ENCODE measurements around the gene SRSF10.
A peak's percentile ranks its signal among the peaks of the same experiment; 100 is the strongest.
"Not testable (repeated sequence)": the region's sequence is repeated elsewhere in the genome, so short reads cannot be mapped to it uniquely, and the experiment has no call there.

Gene SRSF10

DNA sequence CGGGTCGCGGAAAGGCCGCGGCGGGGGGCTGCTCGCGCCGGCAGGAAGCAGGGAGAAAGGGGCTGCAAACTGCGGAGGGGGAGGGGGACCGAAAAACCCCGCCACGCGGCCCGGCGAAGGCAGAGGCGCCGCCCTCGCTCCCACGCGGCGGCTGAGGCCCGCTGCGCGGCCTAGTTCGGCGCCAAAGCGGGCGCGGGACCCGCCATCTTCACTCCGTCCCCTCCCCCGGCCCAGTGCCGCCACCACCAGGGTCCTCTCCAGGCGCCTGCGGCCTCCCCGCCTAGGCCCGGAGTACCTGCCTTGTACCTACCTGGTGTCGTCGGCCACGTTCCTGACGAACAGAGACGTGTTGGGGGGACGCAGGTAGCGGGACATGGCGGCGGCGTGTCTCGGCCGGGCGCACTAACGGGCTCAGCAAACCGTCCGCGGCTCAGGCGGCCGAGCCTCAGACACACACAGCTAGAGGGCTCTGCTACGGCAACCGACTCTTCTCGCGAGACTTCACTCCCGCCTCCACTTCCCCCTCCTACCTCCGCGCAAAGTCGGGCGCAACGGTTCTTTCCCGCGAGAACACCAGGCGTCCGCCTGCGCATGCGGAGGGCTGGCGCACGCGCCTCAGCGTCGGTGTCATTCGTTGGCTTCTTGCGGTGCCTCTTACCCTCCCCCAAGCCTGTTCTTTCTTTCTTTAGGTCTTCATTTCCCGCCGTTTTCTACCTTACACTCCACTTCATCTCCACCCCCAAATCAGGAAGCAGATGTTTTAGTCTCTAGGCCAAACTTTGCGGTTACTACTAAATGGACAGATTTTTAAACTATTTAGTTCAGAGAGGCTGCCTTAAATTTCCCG, at the start of gene SRSF10:
Gene SRSF10 (minus strand): TSS at position 447 of the 847 bp plus-strand sequence. CDS start 72 bp downstream, at position 375.
- DNase-seq (ENCODE audit: low spot score): peak; percentile 98

DNA sequence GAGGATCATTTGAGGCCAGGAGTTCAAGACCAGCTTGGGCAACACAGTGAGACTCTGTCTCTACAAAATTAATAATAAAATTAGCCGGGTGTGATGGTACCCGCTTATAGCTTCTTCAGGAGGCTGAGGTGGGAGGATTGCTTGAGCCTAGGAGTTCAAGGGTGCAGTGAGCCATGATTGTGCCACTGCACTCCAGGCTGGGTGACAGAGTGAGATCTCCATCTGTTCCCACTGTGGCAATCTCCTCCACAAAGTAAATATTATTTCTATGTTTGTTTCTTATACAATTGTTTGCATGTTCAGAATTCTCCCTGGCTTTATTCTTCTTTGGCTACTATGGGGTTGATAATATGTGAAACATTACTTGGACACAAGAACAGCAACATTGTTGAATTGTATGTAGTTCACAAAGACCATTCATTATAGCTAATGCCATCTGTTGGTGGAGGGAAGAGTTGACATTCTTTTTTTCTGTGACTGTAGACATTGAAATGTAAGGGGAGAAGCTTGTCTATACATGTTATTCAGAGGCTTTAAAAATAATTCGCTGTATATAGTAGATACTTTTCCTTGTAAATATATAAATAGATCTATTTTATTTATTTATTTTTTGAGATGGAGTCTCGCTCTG, 47.8 kb upstream of the SRSF10 start:
- peak; percentile 63 for DNase-seq (ENCODE audit: low spot score)

DNA sequence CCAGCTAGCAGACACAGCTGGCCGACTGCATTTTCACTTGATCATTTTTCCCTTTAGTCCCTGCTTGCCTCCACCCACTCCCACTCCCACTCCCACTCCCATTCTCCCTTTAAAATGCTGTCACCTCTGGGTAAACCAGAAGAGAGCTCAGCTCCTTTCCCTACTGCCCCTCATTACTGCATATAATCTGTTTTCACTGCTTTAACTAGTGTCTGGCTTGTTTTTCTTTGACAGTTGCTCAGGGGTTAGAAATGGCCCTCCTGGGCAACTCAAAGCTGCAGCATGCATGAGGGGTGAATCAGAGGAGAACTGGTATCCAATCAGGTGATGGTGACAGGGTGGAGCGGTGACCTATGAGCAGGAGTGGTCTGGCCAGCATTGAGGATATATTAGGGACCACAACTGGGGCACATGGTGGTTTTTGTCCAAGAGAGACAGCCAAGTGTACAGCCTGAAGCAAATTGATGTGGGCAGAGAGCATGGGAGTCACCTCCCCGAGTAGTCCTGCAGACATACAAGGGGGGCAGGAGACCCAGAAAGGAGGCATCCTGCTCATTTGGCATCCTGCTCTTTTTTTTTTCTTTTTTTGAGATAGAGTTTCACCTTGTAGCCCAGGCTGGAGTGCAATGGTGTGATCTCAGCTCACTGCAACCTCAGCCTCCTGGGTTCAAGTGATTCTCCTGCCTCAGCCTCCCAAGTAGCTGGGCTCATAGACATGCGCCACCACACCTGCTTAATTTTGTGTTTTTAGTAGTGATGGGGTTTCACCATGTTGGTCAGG, 42.6 kb upstream of the SRSF10 start:
- peak; percentile 96 for DNase-seq (ENCODE audit: low spot score)

DNA sequence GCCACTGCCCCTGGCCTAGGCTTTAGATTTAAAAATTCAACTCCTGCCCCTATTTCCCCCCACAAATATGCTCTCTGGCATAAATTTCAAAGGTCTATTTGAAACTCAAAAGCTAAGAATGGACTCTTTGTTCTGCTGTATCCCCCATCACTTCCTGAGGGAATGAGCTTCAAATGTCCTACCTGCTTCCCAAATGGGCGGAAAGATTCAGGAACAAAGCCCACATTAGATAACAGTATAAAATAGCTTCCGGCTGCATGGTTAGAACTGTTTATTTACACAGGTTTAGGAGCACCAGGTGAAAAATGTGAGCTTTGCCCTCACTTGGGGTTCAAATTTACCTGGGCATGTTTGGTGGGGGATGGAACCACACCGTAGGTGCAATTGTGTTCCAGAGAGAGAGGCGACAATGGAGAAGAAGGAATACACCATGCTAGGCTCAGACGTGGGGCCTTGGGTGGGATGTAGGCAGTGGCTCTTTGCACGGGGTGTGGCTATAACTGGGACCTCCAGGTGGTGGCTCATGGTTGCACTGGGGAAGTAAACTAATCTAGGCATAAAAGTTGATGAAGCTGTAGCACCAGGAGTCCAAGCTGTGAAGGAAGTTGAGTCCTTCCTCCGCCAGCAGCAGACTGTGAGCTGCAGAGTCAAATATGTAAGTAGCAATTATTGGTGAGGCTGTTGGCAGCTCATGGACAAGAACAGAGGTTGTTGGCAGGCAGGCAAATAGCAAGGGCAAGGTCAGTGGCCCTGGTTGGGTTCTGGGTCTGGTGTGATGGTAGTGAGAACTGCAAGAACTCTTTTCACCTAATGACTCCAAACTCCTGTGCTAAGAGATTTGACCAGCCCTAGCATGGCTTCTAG, 41.5 kb upstream of the SRSF10 start:
- peak; percentile 96 for DNase-seq (ENCODE audit: low spot score)

DNA sequence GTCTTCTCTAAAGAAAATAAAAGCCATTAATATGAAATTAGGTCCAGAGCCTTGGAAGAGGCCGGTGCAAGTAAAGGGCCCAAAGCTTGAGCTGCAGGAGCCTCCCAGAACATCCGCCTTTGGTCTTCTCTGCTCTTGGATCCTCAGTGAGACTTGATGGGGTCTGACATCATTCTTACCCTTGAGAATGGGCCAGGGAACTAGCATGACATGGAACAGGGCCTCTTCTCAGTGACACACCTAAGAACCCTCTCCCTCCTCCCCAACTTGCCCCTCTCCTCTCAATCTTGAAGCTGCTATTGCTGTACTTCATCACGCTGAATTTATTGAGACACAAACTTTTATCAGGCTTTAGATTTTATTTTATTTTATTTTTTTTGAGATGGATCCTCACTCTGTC, 40.3 kb upstream of the SRSF10 start:
- no peak for DNase-seq (ENCODE audit: low spot score)

DNA sequence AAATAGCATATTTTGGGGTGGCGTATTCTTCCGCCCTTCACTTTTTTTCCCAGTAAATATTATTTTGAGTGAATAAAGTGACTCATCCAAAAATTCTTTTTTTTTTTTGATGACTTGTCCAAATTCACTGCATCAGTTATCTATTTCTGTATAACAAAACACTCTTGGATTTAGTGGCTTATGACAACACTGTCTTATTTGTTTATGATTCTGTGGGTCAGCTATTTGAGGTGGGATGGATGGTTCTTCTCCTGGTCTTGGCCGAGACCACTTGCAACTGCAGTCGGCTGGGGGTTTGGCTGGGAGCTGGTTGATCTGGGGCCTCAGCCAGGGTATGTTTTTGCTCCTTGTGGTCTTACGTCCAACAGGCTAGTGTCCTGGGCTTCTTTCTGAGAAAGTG, 39.9 kb upstream of the SRSF10 start:
- no peak for DNase-seq (ENCODE audit: low spot score)

DNA sequence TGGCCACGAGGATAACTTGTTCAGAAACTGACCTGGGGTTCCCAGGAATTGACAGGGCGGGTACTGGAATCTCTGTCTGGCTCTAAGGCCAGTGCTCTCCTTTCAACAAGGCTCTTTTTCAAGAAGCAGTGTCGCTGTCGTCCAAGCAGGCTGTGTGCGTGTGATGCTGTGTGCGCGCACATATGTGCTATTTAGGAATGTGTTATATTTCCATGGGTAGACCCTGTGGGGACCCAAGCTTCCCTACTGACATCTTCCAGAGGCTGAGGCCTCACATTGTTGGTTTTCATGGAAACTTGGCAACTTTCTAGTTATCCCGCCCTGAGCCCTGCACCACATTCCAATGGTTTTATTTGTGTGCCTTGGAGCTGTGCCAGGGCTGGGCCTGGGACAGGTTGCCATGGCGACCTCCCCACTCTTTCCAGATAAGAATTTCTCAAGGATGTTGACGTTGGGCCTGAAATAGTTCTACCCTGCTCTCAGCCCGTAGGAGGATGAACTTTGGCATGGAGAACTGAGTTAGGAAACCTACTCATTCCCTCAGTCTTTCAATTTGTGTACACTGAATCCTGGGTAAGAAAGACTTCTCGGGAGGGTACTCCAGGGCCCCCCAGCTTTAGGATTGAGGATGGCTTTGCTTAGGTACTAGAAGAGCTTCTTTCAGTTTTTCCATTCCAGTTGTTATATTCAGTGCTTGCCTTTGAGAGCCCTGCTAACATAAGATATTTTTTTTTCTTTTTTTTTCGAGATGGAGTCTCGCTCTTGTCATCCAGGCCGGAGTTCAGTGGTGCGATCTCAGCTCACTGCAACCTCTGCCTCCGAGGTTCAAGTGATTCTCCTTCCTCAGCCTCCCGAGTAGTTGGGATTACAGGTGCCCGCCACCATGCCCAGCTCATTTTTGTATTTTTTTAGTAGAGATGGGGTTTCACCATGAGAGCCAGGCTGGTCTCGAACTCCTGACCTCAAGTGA, 38.8 kb upstream of the SRSF10 start:
- DNase-seq (ENCODE audit: low spot score): peak; percentile 85

DNA sequence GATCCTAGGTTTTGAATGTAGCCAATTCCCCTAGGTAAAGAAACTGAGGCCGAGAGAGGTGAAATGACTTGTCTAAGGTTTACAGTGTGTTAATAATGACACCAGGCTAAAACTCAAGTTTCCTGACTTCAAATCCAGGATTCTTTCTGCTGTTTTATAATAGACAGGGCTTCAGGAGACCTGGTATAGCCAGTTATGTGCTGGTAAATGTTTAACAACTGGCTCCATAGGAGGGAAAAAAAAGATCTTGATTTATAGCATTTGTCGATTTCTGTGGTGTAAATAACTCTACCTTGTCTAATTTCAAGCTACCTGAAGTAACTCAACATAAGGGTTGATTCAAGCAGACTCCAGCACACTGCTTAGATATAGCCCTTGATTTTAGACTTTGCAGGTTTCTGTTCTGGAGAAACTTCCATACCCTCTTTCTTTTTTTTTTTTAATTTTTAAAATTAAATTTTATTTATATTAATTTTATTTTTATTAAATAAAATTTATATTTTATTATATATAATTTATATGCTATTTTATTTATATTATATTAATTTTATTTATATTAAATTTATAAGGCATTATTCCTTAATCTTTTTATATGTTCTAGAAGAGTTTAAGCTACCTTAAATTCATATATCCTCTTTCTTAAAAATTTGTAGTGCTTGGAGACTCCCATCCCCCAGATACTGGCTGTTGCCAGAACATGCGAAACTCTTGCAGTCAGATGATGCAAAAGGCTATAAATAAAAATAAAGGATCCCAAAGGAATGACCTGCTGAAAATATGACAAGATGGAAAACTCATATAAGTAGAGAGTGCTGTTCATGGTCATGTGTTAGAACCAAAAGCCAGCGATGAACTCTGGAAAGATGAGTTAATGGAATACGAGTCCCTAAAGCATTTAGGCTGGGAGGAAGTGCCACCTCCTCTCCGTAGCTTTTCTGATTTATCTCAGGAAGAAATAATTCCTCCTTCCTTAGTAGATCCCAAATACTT, 35.4 kb upstream of the SRSF10 start:
- no peak for DNase-seq (ENCODE audit: low spot score)

DNA sequence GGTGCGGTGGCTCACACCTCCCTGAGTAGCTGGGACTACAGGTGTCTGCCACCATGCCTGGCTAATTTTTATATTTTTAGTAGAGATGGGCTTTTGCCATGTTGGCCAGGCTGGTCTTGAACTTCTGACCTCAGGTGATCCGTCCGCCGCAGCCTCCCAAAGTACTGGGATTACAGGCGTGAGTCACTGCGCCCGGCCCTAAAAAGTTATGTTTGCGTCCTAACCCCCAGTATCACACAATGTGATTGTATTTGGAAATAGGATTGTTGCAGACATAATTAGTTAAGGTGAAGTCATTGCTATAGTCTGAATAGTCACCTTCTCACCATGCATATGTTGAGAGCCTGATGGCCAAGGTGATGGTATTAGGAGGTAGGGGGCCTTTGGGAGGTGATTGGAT, 32.8 kb upstream of the SRSF10 start:
- DNase-seq (ENCODE audit: low spot score): not testable (repeated sequence)

DNA sequence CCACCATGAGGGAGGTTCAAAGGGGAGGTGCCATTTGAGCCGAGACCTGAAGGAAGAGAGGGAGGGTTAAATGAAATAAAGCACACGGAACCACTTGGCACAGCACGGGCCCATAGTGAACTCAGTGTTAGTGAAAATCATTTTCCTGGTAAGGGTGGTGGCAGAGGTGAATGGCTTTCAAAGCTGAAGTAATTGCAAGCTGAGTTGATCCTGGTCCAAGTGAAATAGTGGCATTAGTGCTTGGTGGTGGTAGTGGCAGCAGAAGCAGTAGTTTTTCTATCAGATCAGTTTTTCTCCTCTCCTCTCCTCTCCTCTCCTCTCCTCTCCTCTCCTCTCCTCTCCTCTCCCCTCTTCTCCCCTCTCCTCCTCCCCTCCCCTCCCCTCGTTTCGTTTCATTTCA, 30.5 kb upstream of the SRSF10 start:
- DNase-seq (ENCODE audit: low spot score): no peak

DNA sequence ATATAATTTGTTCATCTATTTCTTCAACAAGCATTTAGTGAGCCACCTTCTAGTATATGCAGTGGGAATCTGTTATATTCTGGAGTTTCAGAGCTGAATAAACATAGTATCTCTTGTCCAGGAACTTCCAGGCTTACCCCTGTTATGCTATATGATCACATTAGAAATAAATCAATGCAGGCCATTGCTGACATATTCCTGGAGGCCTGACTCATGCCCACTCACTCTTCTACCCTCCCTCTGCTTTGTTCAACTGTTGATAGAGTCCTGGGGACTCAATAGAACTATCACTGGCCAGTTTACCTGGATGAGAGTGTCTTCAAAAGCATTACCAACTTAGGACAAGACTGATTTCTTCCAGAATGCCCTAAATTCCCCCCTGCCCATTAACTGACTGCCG, 29.3 kb upstream of the SRSF10 start:
- peak; percentile 84 for DNase-seq (ENCODE audit: low spot score)

DNA sequence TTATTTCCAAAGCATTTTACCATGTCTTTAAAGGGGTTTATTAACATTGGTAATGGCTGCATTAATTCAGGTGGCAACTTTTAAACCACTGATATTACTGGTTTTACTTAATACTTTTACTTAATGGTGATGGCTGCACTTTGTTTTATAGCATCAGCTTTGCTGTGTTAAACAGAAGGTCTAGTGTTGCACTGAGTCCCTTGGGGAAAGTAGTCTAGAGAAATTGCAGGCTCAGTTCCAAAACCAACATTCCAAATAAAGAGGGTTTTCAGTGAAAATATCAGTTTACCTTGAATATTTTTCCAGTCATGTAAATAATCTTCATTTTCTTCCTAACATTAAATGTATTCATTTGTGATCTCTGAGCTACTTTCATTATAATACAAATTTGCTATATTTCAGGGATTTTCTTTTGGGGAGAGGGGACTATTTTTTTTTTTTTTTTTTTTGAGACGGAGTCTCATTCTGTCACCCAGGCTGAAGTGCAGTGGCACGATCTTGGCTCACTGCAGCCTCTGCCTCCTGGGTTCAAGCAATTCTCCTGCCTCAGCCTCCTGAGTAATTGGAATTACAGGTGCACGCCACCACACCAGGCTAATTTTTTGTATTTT, 28.6 kb upstream of the SRSF10 start:
- not testable (repeated sequence) for DNase-seq (ENCODE audit: low spot score)

DNA sequence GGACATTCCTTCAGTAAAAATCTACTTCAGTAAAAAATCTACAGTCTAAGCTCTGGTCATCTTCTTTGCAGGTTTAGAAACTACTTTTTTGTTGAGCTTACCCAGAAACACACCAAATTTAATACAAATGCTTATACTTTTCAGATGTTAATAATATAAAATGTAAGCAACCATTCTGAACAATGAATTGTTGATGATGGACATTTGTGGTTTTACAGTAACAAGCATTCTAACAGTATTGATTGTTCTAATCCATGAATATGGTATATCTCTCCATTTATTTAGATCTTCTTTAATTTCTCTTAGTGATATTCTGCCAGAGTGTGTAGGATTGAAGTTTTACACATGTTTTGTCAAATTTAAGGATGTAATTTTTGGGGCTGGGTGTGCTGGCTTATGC, 27.0 kb upstream of the SRSF10 start:
- no peak for DNase-seq (ENCODE audit: low spot score)

DNA sequence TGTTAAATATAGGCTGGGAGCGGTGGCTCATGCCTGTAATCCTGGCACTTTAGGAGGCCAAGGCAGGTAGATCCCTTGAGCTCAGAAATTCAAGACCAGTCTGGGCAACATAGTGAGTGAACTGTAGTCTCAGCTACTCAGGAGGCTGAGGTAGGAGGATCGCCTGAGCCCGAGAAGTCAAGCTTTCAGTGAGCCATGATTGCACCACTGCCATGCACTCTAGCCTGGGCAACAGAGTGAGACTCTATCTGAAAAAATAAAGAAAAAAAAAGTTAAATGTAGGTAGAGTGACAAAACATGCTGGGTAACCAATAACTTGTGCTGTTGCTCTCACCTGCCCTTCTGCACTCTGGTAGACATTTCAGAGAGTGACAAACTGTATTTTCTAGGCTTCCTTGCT, 25.0 kb upstream of the SRSF10 start:
- DNase-seq (ENCODE audit: low spot score): no peak

DNA sequence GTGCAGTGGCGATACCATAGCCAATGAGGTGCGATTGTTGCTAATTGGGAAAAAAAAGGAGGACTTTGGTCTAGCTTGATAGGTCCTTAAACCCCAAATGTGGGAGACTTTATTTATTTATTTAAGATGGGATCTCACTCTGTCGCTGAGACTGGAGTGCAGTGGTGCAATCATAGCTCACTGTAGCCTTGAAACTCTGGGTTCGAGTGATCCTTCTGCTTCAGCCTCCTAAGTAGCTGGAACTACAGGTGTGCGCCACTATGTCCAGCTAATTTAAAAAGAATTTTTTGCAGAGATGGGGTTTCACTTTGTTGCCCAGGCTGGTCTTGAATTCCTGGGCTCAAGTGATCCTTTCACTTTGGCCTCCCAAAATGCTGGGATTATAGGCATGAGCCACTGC, 24.0 kb upstream of the SRSF10 start:
- DNase-seq (ENCODE audit: low spot score): no peak

DNA sequence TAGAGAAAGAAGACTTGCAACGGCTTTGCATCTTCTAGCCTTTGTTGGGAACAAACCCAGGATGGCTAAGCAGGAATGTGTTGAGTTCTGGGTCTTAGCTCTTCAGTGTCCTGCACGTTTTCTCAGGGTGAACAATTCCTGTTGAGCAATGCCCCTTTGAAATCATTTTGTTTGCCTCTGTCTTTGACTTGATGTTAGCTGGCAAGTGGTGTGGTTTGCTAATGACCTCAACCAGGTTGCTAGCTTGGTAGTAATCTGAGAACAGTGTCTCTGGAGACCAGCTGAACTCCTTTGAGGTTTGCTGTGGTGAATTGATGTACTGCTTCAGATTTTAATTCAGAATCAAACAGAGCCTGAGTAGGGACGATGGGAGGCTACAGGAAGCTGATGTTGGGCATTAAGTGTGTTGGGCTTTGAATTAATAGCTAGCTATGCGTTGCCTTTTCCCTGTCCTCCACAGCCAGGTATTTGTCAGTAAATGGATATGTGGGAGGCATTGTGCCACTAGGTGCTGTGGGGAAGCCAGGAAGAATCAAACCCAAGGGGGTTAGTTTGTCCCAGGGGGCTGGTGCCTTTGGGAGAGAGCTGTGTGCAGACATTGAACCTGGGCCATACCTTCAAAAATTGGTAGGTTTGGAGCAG, 23.3 kb upstream of the SRSF10 start:
- DNase-seq (ENCODE audit: low spot score): peak; percentile 75

DNA sequence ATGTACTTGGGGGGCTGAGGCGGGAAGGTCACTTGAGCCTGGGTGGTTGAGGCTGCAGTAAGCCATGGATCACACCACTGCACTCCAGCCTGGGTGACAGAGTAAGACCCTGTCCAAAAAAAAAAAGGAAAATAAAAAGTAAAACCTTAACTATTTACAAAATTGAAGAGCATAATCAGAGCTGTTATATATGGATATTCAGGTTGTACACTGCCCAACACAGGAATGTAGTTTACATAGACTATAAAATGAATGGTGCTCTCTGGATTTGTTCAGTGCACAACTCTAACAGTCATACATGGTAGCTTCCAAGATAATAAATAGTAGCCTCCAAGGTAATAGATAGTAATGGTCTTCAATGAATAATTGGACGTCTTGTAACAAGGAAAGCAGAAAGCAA, 22.6 kb upstream of the SRSF10 start:
- DNase-seq (ENCODE audit: low spot score): no peak

DNA sequence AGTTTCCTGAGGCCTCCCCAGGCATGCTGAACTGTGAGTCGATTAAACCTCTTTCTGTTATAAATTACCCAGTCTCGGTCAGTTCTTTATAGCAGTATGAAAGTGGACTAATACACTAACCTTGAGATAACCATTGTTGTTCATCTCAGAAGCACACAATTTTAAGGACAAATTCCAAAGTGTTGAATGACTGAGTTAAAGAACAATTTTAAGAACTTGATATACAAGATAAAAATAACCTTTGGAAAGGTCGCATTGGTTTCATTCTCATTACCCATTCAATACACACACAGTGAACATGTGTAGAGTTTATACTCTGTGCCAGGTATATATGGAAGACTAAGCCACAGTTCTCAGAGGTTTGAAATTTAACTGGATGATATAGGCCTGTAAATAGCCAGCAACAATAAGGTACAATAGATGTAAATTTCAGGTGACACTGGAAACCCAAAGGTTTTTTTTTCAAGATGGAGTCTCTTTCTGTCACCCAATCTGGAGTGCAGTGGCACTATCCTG, 19.1 kb upstream of the SRSF10 start:
- no peak for DNase-seq (ENCODE audit: low spot score)
